CD14-positive monocyte (primary cell): ENCODE data around the gene FAM222B. TPM values are rescaled to one million over a fixed set of nuclear protein-coding genes. Genes with fewer than 3 reads are reported as not detected.

Experiments
- DNase-seq, 3 donors: peaks; one replicate each; pipeline ENCODE4 v3.0.0-alpha.2; 2011 to 2022
- H2AFZ ChIP-seq: 2 replicates; pipeline ENCODE4 v1.6.0; 2012; ENCODE audit warnings: mild to moderate bottlenecking, low read depth, low read length, inconsistent platforms; ENCODE audit not compliant: insufficient read depth, poor library complexity, severe bottlenecking
- H3K27ac ChIP-seq, 2 donors: 1 replicate in 1 of 2; 2 replicates in 1 of 2; pipeline ENCODE4 v1.5.1; 2012 to 2013; ENCODE audit warnings: low read length in 2 of 2, control low read depth in 1 of 2, inconsistent platforms in 1 of 2, low read depth in 1 of 2, mild to moderate bottlenecking in 1 of 2
- H3K27me3 ChIP-seq, 2 donors: one replicate each; pipeline versions ENCODE4 v1.6.0 to v1.6.1; 2011 to 2013; ENCODE audit warnings: low read length in 2 of 2; ENCODE audit not compliant: control insufficient read depth in 2 of 2, insufficient read depth in 2 of 2
- H3K36me3 ChIP-seq, 2 donors: replicated peaks in 1 of 2; 1 replicate in 1 of 2; 2 replicates in 1 of 2; pipeline versions ENCODE4 v1.5.1 to v1.6.1; 2012 to 2013; ENCODE audit warnings: low read length in 2 of 2, control low read depth in 1 of 2, inconsistent platforms in 1 of 2, mild to moderate bottlenecking in 1 of 2; ENCODE audit not compliant: insufficient read depth in 2 of 2, control insufficient read depth in 1 of 2
- H3K4me1 ChIP-seq, 2 donors: 1 replicate in 1 of 2; 2 replicates in 1 of 2; pipeline versions ENCODE4 v1.5.1 to v1.6.1; 2012 to 2013; ENCODE audit warnings: low read length in 2 of 2, control low read depth in 1 of 2, inconsistent platforms in 1 of 2, mild to moderate bottlenecking in 1 of 2, moderate library complexity in 1 of 2; ENCODE audit not compliant: insufficient read depth in 2 of 2, control insufficient read depth in 1 of 2
- H3K4me2 ChIP-seq: replicated peaks from 2 replicates; pipeline ENCODE3; 2012; ENCODE audit warnings: low read length, moderate library complexity, mild to moderate bottlenecking; ENCODE audit not compliant: poor library complexity, severe bottlenecking; ENCODE audit errors: extremely low read depth
- H3K4me3 ChIP-seq, 3 experiments: fragments of 200-600 bp in 1 of 3; sonication (generic) in 1 of 3; replicated peaks in 1 of 3; 1 replicate in 2 of 3; 2 replicates in 1 of 3; pipeline ENCODE4 v1.5.1; 2011 to 2013; ENCODE audit warnings: low read length in 3 of 3, mild to moderate bottlenecking in 3 of 3, control low read depth in 2 of 3, low read depth in 2 of 3, inconsistent platforms in 1 of 3, moderate library complexity in 1 of 3
- H3K79me2 ChIP-seq: 2 replicates; pipeline ENCODE4 v1.6.0; 2012; ENCODE audit warnings: mild to moderate bottlenecking, control low read depth, inconsistent platforms, low read length, moderate library complexity; ENCODE audit not compliant: insufficient read depth
- H3K9ac ChIP-seq: 2 replicates; pipeline ENCODE4 v1.6.0; 2017; ENCODE audit warnings: low read length, mild to moderate bottlenecking; ENCODE audit not compliant: insufficient read depth, poor library complexity, severe bottlenecking
- H3K9me3 ChIP-seq, 2 donors: replicated peaks in 1 of 2; 1 replicate in 1 of 2; 2 replicates in 1 of 2; pipeline versions ENCODE4 v1.5.1 to v1.6.1; 2012 to 2013; ENCODE audit warnings: low read length in 2 of 2, control low read depth in 1 of 2; ENCODE audit not compliant: control insufficient read depth in 1 of 2, insufficient read depth in 1 of 2
- H4K20me1 ChIP-seq: 2 replicates; pipeline ENCODE4 v1.6.0; 2012; ENCODE audit warnings: mild to moderate bottlenecking, low read length, control low read depth, moderate library complexity; ENCODE audit not compliant: insufficient read depth
- H3K27ac Mint-ChIP-seq, 7 donors: one replicate each; pipeline ENCODE4 v1.8.0; 2020; ENCODE audit warnings: mild to moderate bottlenecking in 7 of 7, mixed read lengths in 7 of 7, moderate library complexity in 6 of 7, inconsistent platforms in 2 of 7
- H3K27me3 Mint-ChIP-seq, 3 donors: one replicate each; pipeline ENCODE4 v1.8.0; 2021 to 2022; ENCODE audit warnings: low read depth in 3 of 3, mild to moderate bottlenecking in 3 of 3, mixed read lengths in 3 of 3, moderate library complexity in 3 of 3, inconsistent platforms in 1 of 3
- H3K36me3 Mint-ChIP-seq, 2 donors: one replicate each; pipeline ENCODE4 v1.8.0; 2020; ENCODE audit warnings: mixed read lengths in 2 of 2, inconsistent platforms in 1 of 2, mild to moderate bottlenecking in 1 of 2
- H3K4me1 Mint-ChIP-seq: one replicate; pipeline ENCODE4 v1.8.0; 2020; ENCODE audit warnings: mild to moderate bottlenecking, mixed read lengths
- H3K4me3 Mint-ChIP-seq, 2 donors: one replicate each; pipeline ENCODE4 v1.8.0; 2020; ENCODE audit warnings: mild to moderate bottlenecking in 2 of 2, mixed read lengths in 2 of 2, moderate library complexity in 1 of 2
- H3K9me3 Mint-ChIP-seq, 7 donors: one replicate each; pipeline ENCODE4 v1.8.0; 2020 to 2022; ENCODE audit warnings: mixed read lengths in 7 of 7, mild to moderate bottlenecking in 6 of 7, moderate library complexity in 6 of 7, inconsistent platforms in 2 of 7
- WGBS: methylation state at CpG from one replicate; pipeline ENCODE4 v1.1.5; 2013; ENCODE audit warnings: missing lambda C conversion rate; ENCODE audit not compliant: insufficient coverage; 5-methylcytosine and 5-hydroxymethylcytosine counted together
- intact Hi-C, 2 donors: fragments of 100-400 bp; cut with micrococcal nuclease; formaldehyde crosslinking; loops; one replicate each; pipeline versions ENCODE4 v1.15.0 to v1.15.1; 2023
- polyA plus RNA-seq, 3 donors: library from polyadenylated mRNA; depleted of rRNA in 1 of 3; unstranded in 2 of 3; stranded (reverse) in 1 of 3; fragments of 300-500 nt in 2 of 3; fragments of >200 nt in 1 of 3; fragmentation: Illumina TruSeq in 2 of 3; gene quantifications; 1 replicate in 2 of 3; 2 replicates in 1 of 3; pipeline ENCODE4 v1.2.3, GENCODE V29; 2012 to 2021
- TF ChIP-seq, protein P1 (sequence below): fragments of 200-600 bp; IDR thresholded peaks from one replicate; pipeline ENCODE4 v1.8.0; 2022; ENCODE audit warnings: antibody characterized with exemption, mild to moderate bottlenecking

FAM222B gene
- polyA plus RNA-seq, 3 donors = 1.5 to 8.6 (median 1.9) TPM

DNA sequence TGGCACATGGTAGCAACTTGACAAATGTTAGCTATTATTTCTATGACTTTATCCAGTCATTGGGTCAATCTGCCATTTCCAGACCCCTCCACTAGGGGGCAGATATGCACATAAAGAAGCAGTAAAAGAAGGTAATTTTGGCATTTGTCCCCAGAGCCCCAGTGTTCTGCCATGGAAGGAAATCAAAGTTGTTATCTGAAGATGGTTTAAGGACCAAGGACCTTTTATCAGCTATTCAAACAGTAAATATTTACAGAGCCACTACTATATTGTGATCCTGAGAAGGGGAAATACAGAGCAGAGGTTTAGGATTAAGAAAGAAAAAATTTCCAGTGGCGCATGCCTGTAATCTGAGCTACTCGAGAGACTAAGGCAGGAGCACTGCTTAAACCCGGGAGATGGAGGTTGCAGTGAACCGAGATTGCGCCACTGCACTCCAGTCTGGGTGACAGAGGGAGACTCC lies 78.8 kb downstream of the FAM222B start:
- Histone ChIP-seq H3K27ac (no peak overlapping the region), H3K79me2 (peaks cover 5% of the 10 kb centered on the region), H3K4me3 (no peak overlapping the region), H3K4me2 (no peak overlapping the region), H3K4me1 (peaks cover 15 to 16% of the 10 kb centered on the region in 2 donors), H3K9me3 (no peaks in the 10 kb centered on the region), H3K9ac (no peak overlapping the region), H4K20me1 (peaks cover 7% of the 10 kb centered on the region), H3K27me3 (no peaks in the 10 kb centered on the region), H2AFZ (no peak overlapping the region), H3K36me3 (peaks cover 22 to 41% of the 10 kb centered on the region in 2 donors)
- intact Hi-C loops = loop anchor here (10.0 kb wide), 3 partner anchors 71 to 351 kb away; partner anchors contain the start of gene ERAL1 (in 1 of the 2)
- WGBS = no CpG with 5 or more reads among the region's 5 CpGs
- TF ChIP-seq, protein P1, sequence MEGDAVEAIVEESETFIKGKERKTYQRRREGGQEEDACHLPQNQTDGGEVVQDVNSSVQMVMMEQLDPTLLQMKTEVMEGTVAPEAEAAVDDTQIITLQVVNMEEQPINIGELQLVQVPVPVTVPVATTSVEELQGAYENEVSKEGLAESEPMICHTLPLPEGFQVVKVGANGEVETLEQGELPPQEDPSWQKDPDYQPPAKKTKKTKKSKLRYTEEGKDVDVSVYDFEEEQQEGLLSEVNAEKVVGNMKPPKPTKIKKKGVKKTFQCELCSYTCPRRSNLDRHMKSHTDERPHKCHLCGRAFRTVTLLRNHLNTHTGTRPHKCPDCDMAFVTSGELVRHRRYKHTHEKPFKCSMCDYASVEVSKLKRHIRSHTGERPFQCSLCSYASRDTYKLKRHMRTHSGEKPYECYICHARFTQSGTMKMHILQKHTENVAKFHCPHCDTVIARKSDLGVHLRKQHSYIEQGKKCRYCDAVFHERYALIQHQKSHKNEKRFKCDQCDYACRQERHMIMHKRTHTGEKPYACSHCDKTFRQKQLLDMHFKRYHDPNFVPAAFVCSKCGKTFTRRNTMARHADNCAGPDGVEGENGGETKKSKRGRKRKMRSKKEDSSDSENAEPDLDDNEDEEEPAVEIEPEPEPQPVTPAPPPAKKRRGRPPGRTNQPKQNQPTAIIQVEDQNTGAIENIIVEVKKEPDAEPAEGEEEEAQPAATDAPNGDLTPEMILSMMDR = peak; percentile 93
- peak; percentile 48 to 72 (median 59) for DNase-seq
- H3K9me3 Mint-ChIP-seq = no peaks in the 10 kb centered on the region
- H3K36me3 Mint-ChIP-seq = peaks cover 18 to 32% of the 10 kb centered on the region in 2 donors
- H3K27me3 Mint-ChIP-seq = peaks cover 0 to 2% (median 0%) of the 10 kb centered on the region in 3 donors
- no peak overlapping the region for H3K27ac Mint-ChIP-seq
- H3K4me1 Mint-ChIP-seq = peaks cover 19% of the 10 kb centered on the region
- no peak overlapping the region for H3K4me3 Mint-ChIP-seq

DNA sequence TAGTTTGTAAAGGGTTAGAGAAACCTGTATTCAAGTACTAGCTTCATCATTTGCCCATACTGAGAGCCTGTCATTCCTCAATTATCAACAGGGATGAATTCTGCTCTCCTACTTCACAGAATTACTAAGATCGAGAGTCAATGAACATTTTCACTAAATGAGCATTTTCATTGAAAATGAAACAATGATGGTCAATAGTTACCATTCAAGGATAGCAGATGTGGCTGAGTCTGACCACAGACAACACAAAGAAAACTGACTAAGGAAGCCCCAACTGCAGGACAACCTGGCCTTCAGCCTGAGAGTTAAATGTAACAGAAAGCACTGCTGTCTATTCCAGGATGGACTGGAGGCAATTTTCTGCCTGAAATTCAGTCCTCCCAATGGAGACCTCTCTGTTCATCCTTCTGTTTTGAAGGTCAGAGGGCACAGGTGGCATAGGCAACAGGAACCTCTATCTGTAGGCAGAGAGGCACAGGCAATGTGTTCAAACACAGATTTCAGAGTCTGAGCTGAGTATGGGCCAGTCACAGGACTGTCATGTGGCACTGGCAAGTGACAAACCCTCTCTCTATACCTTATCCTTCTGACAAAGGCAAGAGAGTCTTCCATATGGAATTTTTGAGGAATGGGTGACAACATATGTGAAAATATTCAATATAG lies 79.3 kb downstream of the FAM222B start:
- Mint-ChIP-seq H3K36me3 (peaks cover 23 to 37% of the 10 kb centered on the region in 2 donors), H3K27me3 (peaks cover 0 to 2% (median 0%) of the 10 kb centered on the region in 3 donors), H3K27ac (no peak overlapping the region), H3K4me3 (no peak overlapping the region), H3K4me1 (peaks cover 19% of the 10 kb centered on the region), H3K9me3 (no peaks in the 10 kb centered on the region)
- DNase-seq = no peak
- H3K27me3 ChIP-seq = no peaks in the 10 kb centered on the region
- H3K4me3 ChIP-seq = no peak overlapping the region
- H3K79me2 ChIP-seq = peaks cover 5% of the 10 kb centered on the region
- H3K4me1 ChIP-seq = peaks cover 15 to 16% of the 10 kb centered on the region in 2 donors
- intact Hi-C loops = loop anchor here (10.0 kb wide), 3 partner anchors 72 to 352 kb away; partner anchors contain the start of gene ERAL1 (in 1 of the 2)
- no peak overlapping the region for H3K9ac ChIP-seq
- H4K20me1 ChIP-seq = peaks cover 7% of the 10 kb centered on the region
- no CpG with 5 or more reads among the region's 1 CpG for WGBS
- no peak overlapping the region for H3K27ac ChIP-seq
- peaks cover 28 to 47% of the 10 kb centered on the region in 2 donors for H3K36me3 ChIP-seq
- H3K9me3 ChIP-seq = no peaks in the 10 kb centered on the region
- no peak overlapping the region for H3K4me2 ChIP-seq
- TF ChIP-seq, protein P1 = no peak
- no peak overlapping the region for H2AFZ ChIP-seq
